ENCODE results near the gene LRRN2. TPM values are rescaled to one million over a fixed set of nuclear protein-coding genes. Genes with fewer than 3 reads are reported as not detected.

The LRRN2 gene
- total RNA-seq, 1 donor from 2014 or later, result 9.4 TPM

- H3K9me3 Mint-ChIP-seq (ENCODE audit: low read depth), result no peaks in the 10 kb centered on the region
- H3K27ac Mint-ChIP-seq, result no peak overlapping the region
- H3K4me1 Mint-ChIP-seq (ENCODE audit: low read depth), result peaks cover 4% of the 10 kb centered on the region
- H3K27me3 Mint-ChIP-seq, result peaks cover 5% of the 10 kb centered on the region
- no peak for DNase-seq (ENCODE audit: low spot score, unreplicated experiment)
- TF ChIP-seq CTCF (IDR thresholded peaks at IDR 0.05; ENCODE audit: unreplicated experiment), result no peak
- no peak overlapping the region for H3K4me3 Mint-ChIP-seq (ENCODE audit: low read depth)
- H3K36me3 Mint-ChIP-seq (ENCODE audit: insufficient read depth), result no peaks in the 10 kb centered on the region
Measured at GRCh38 chr1:204613636-204614035, 71.9 kb downstream of the LRRN2 start.

GRCh38 chr1:204612326-204612725, 73.2 kb downstream of the LRRN2 start:
- Mint-ChIP-seq H3K36me3 (ENCODE audit: insufficient read depth) (no peaks in the 10 kb centered on the region), H3K27me3 (peaks cover 10% of the 10 kb centered on the region), H3K27ac (no peak overlapping the region), H3K9me3 (ENCODE audit: low read depth) (no peaks in the 10 kb centered on the region), H3K4me3 (ENCODE audit: low read depth) (no peak overlapping the region), H3K4me1 (ENCODE audit: low read depth) (peaks cover 4% of the 10 kb centered on the region)
- DNase-seq (ENCODE audit: low spot score, unreplicated experiment), result no peak
- TF ChIP-seq CTCF (IDR thresholded peaks at IDR 0.05; ENCODE audit: unreplicated experiment), result no peak

- H3K36me3 Mint-ChIP-seq (ENCODE audit: insufficient read depth), result no peaks in the 10 kb centered on the region
- H3K27ac Mint-ChIP-seq, result no peak overlapping the region
- peaks cover 10% of the 10 kb centered on the region for H3K27me3 Mint-ChIP-seq
- no peaks in the 10 kb centered on the region for H3K9me3 Mint-ChIP-seq (ENCODE audit: low read depth)
- H3K4me1 Mint-ChIP-seq (ENCODE audit: low read depth), result no peaks in the 10 kb centered on the region
- no peak overlapping the region for H3K4me3 Mint-ChIP-seq (ENCODE audit: low read depth)
- TF ChIP-seq CTCF (IDR thresholded peaks at IDR 0.05; ENCODE audit: unreplicated experiment), result no peak
- no peak for DNase-seq (ENCODE audit: low spot score, unreplicated experiment)
Measured at GRCh38 chr1:204611036-204611435, 74.5 kb downstream of the LRRN2 start.

GRCh38 chr1:204607910-204608309, 77.6 kb downstream of the LRRN2 start:
- H3K4me3 Mint-ChIP-seq (ENCODE audit: low read depth), result no peak overlapping the region
- H3K27me3 Mint-ChIP-seq, result peaks cover 10% of the 10 kb centered on the region
- H3K36me3 Mint-ChIP-seq (ENCODE audit: insufficient read depth), result no peaks in the 10 kb centered on the region
- DNase-seq (ENCODE audit: low spot score, unreplicated experiment), result no peak
- no peak for TF ChIP-seq CTCF (IDR thresholded peaks at IDR 0.05; ENCODE audit: unreplicated experiment)
- no peaks in the 10 kb centered on the region for H3K9me3 Mint-ChIP-seq (ENCODE audit: low read depth)
- no peak overlapping the region for H3K27ac Mint-ChIP-seq
- no peaks in the 10 kb centered on the region for H3K4me1 Mint-ChIP-seq (ENCODE audit: low read depth)

- DNase-seq (ENCODE audit: low spot score, unreplicated experiment), result no peak
Measured at GRCh38 chr1:204605791-204606190, 79.7 kb downstream of the LRRN2 start.

More at GRCh38 chr1:204605791-204606190, 79.7 kb downstream of the LRRN2 start:
- H3K4me3 Mint-ChIP-seq (ENCODE audit: low read depth), result no peak overlapping the region
- no peak overlapping the region for H3K27ac Mint-ChIP-seq
- H3K27me3 Mint-ChIP-seq, result peaks cover 10% of the 10 kb centered on the region
- no peaks in the 10 kb centered on the region for H3K9me3 Mint-ChIP-seq (ENCODE audit: low read depth)
- H3K4me1 Mint-ChIP-seq (ENCODE audit: low read depth), result no peaks in the 10 kb centered on the region
- H3K36me3 Mint-ChIP-seq (ENCODE audit: insufficient read depth), result no peaks in the 10 kb centered on the region
- no peak for TF ChIP-seq CTCF (IDR thresholded peaks at IDR 0.05; ENCODE audit: unreplicated experiment)

Measured in progenitor cell of endocrine pancreas (in vitro differentiated cells).